GM19455 (cell line): Measurements from ENCODE around the gene HLA-DOA.

Source experiments
- ATAC-seq: cut with Tn5 transposase; IDR thresholded peaks from one replicate; pipeline ENCODE4 v1.9.1; 2021; ENCODE audit not compliant: unreplicated experiment

HLA-DOA gene

GRCh38 chr6:33017694-33018353 lies 8.4 kb upstream of the HLA-DOA start:
- ATAC-seq = no peak

GRCh38 chr6:33017018-33017417 lies 7.6 kb upstream of the HLA-DOA start:
- no peak for ATAC-seq

- no peak for ATAC-seq
These were observed 6.4 kb upstream of the HLA-DOA start for GRCh38 chr6:33015798-33016197.

- ATAC-seq = no peak
These were observed 5.6 kb upstream of the HLA-DOA start for GRCh38 chr6:33014841-33015634.

- no peak for ATAC-seq
These were observed 4.2 kb upstream of the HLA-DOA start for GRCh38 chr6:33013608-33014007.

- no peak for ATAC-seq
These were observed 965 bp upstream of the HLA-DOA start for GRCh38 chr6:33010356-33010755.

GRCh38 chr6:33007831-33008400 lies 1.5 kb downstream of the HLA-DOA start:
- no peak for ATAC-seq

- ATAC-seq = no peak
These were observed 4.5 kb downstream of the HLA-DOA start for GRCh38 chr6:33004940-33005339.

GRCh38 chr6:33001685-33002084 lies 7.7 kb downstream of the HLA-DOA start:
- ATAC-seq = no peak

GRCh38 chr6:33000055-33000454 lies 9.3 kb downstream of the HLA-DOA start:
- ATAC-seq = no peak

GRCh38 chr6:32995448-32995847 lies 13.9 kb downstream of the HLA-DOA start:
- ATAC-seq = no peak

- no peak for ATAC-seq
These were observed 15.9 kb downstream of the HLA-DOA start for GRCh38 chr6:32993363-32993973.

GRCh38 chr6:32991972-32992371 lies 17.4 kb downstream of the HLA-DOA start:
- no peak for ATAC-seq

GRCh38 chr6:32989368-32989767 lies 20.0 kb downstream of the HLA-DOA start:
- ATAC-seq = no peak

GRCh38 chr6:32984622-32985389 lies 24.6 kb downstream of the HLA-DOA start:
- no peak for ATAC-seq

- no peak for ATAC-seq
These were observed 25.3 kb downstream of the HLA-DOA start for GRCh38 chr6:32983964-32984621.

- no peak for ATAC-seq
These were observed 25.9 kb downstream of the HLA-DOA start for GRCh38 chr6:32983493-32983848.

GRCh38 chr6:32982702-32983492 lies 26.5 kb downstream of the HLA-DOA start:
- no peak for ATAC-seq

GRCh38 chr6:32982084-32982701 lies 27.2 kb downstream of the HLA-DOA start:
- no peak for ATAC-seq
